ENCODE data around the gene RABGEF1.

GRCh38 chr7:66735850-66736249 is 4.7 kb upstream of the RABGEF1 start:
- TF ChIP-seq POLR2A (IDR thresholded peaks at IDR 0.05) (no peak), CTCF (IDR thresholded peaks at IDR 0.05) (no peak)
